Hepatocyte (in vitro differentiated cells): Measurements from ENCODE around the gene CDH18. TPM values are rescaled to one million over a fixed set of nuclear protein-coding genes. Genes with fewer than 3 reads are reported as not detected.

Experiments used
- DNase-seq: peaks from one replicate; pipeline ENCODE4 v3.0.0-alpha.2; 2016; ENCODE audit warnings: low spot score
- H2AFZ ChIP-seq: fragments of 200-600 bp; sonication (generic); 2 replicates; pipeline ENCODE4 v1.6.0; 2016; ENCODE audit warnings: antibody characterized with exemption, mild to moderate bottlenecking
- H3K27ac ChIP-seq: fragments of 200-600 bp; sonication (generic); 2 replicates; pipeline ENCODE4 v1.5.1; 2016; ENCODE audit warnings: mild to moderate bottlenecking
- H3K27me3 ChIP-seq: fragments of 200-600 bp; sonication (generic); 2 replicates; pipeline ENCODE4 v1.6.1; 2016
- H3K36me3 ChIP-seq: fragments of 200-600 bp; sonication (generic); replicated peaks from 2 replicates; pipeline ENCODE4 v1.5.1; 2016; ENCODE audit warnings: low read depth; ENCODE audit not compliant: insufficient read depth
- H3K4me1 ChIP-seq: fragments of 200-600 bp; sonication (generic); 2 replicates; pipeline ENCODE4 v1.5.1; 2016; ENCODE audit warnings: mild to moderate bottlenecking, moderate library complexity; ENCODE audit not compliant: insufficient read depth
- H3K4me2 ChIP-seq: fragments of 200-600 bp; sonication (generic); 2 replicates; pipeline ENCODE4 v1.6.0; 2016
- H3K4me3 ChIP-seq: fragments of 200-600 bp; sonication (generic); 2 replicates; pipeline ENCODE4 v1.5.1; 2016; ENCODE audit warnings: mild to moderate bottlenecking
- H3K79me2 ChIP-seq: fragments of 200-600 bp; sonication (generic); 2 replicates; pipeline ENCODE4 v1.6.0; 2017; ENCODE audit warnings: mild to moderate bottlenecking
- H3K9me2 ChIP-seq: fragments of 200-600 bp; sonication (generic); replicated peaks from 2 replicates; pipeline ENCODE4 v1.6.0; 2017; ENCODE audit warnings: mild to moderate bottlenecking; ENCODE audit not compliant: insufficient read depth
- H3K9me3 ChIP-seq: fragments of 200-600 bp; sonication (generic); 2 replicates; pipeline ENCODE4 v1.5.1; 2016; ENCODE audit warnings: low read depth, mild to moderate bottlenecking
- H4K20me1 ChIP-seq: fragments of 200-600 bp; sonication (generic); 2 replicates; pipeline ENCODE4 v1.6.0; 2016; ENCODE audit warnings: mild to moderate bottlenecking; ENCODE audit not compliant: insufficient read depth, poor library complexity, severe bottlenecking
- CTCF ChIP-seq: fragments of 200-600 bp; sonication (generic); IDR thresholded peaks from 2 replicates; pipeline ENCODE4 v1.5.1; 2016; ENCODE audit warnings: antibody characterized with exemption, mild to moderate bottlenecking; ENCODE audit not compliant: poor library complexity
- EZH2 ChIP-seq: fragments of 200-600 bp; sonication (generic); IDR thresholded peaks from 2 replicates; pipeline ENCODE4 v1.6.1; 2016; ENCODE audit warnings: antibody characterized with exemption, mild to moderate bottlenecking, borderline replicate concordance
- EZH2phosphoT487 ChIP-seq: fragments of 200-600 bp; sonication (generic); IDR thresholded peaks from one replicate; pipeline ENCODE4 v1.6.1; 2018; ENCODE audit warnings: antibody characterized with exemption, mild to moderate bottlenecking, low read depth, moderate library complexity; ENCODE audit not compliant: unreplicated experiment, severe bottlenecking
- WGBS: methylation state at CpG from one replicate; pipeline ENCODE4 v1.1.6; 2016; ENCODE audit warnings: low lambda C conversion rate; ENCODE audit errors: missing lambda C conversion rate; 5-methylcytosine and 5-hydroxymethylcytosine counted together
- polyA plus RNA-seq: library from polyadenylated mRNA; unstranded; fragments of >200 nt; fragmentation: Nextera tagmentation; extraction: Ambion mirVana; gene quantifications from 2 replicates; pipeline ENCODE4 v1.2.1, GENCODE V29; 2016
- total RNA-seq: library from RNA; depleted of rRNA; stranded (reverse); fragments of >200 nt; gene quantifications from 2 replicates; pipeline ENCODE4 v1.2.3, GENCODE V29; 2014

CDH18 gene
- total and polyA plus RNA-seq, 2 experiments from 2014 or later = 0.71 to 1.5 TPM

GRCh38 chr5:19584131-19584530, 403.9 kb downstream of the CDH18 start:
- no peaks in the 10 kb centered on the region for H3K4me1 ChIP-seq

GRCh38 chr5:19577882-19578281, 410.1 kb downstream of the CDH18 start:
- H3K9me3 ChIP-seq = no peaks in the 10 kb centered on the region
- TF ChIP-seq CTCF (no peak), EZH2 (no peak), EZH2phosphoT487 (no peak)
- H3K36me3 ChIP-seq = no peaks in the 10 kb centered on the region
- no peaks in the 10 kb centered on the region for H3K27me3 ChIP-seq
- H4K20me1 ChIP-seq = no peaks in the 10 kb centered on the region
- no peaks in the 10 kb centered on the region for H3K9me2 ChIP-seq
- no peak overlapping the region for H3K4me2 ChIP-seq
- H2AFZ ChIP-seq = no peak overlapping the region
- no peak overlapping the region for H3K4me3 ChIP-seq
- no peaks in the 10 kb centered on the region for H3K4me1 ChIP-seq
- H3K79me2 ChIP-seq = no peaks in the 10 kb centered on the region
- DNase-seq = no peak
- WGBS = 62% methylated on average over 3 of the region's 3 CpGs
- H3K27ac ChIP-seq = no peak overlapping the region

More at GRCh38 chr5:19584131-19584530, 403.9 kb downstream of the CDH18 start:
- H3K27me3 ChIP-seq = no peaks in the 10 kb centered on the region
- H2AFZ ChIP-seq = no peak overlapping the region
- TF ChIP-seq CTCF (no peak), EZH2phosphoT487 (no peak), EZH2 (no peak)
- H3K79me2 ChIP-seq = no peaks in the 10 kb centered on the region
- H3K9me2 ChIP-seq = no peaks in the 10 kb centered on the region
- H3K27ac ChIP-seq = no peak overlapping the region
- no peak overlapping the region for H3K4me3 ChIP-seq
- H3K9me3 ChIP-seq = no peaks in the 10 kb centered on the region
- no peak for DNase-seq
- WGBS = 12% methylated on average over 2 of the region's 2 CpGs
- no peak overlapping the region for H3K4me2 ChIP-seq
- no peaks in the 10 kb centered on the region for H4K20me1 ChIP-seq
- no peaks in the 10 kb centered on the region for H3K36me3 ChIP-seq

GRCh38 chr5:19568004-19568403, 420.0 kb downstream of the CDH18 start:
- Histone ChIP-seq H3K36me3 (no peaks in the 10 kb centered on the region), H3K9me3 (no peaks in the 10 kb centered on the region), H3K79me2 (no peaks in the 10 kb centered on the region), H3K27ac (no peak overlapping the region), H3K4me2 (no peak overlapping the region), H2AFZ (no peak overlapping the region), H3K27me3 (no peaks in the 10 kb centered on the region), H3K4me3 (no peak overlapping the region), H3K4me1 (no peaks in the 10 kb centered on the region), H3K9me2 (no peaks in the 10 kb centered on the region), H4K20me1 (no peaks in the 10 kb centered on the region)
- no peak for TF ChIP-seq EZH2
- no peak for TF ChIP-seq EZH2phosphoT487
- no peak for TF ChIP-seq CTCF
- WGBS = 77% methylated on average over 2 of the region's 2 CpGs
- DNase-seq = no peak

GRCh38 chr5:19565466-19565865, 422.5 kb downstream of the CDH18 start:
- 73% methylated on average over 1 of the region's 1 CpG for WGBS

More at GRCh38 chr5:19565466-19565865, 422.5 kb downstream of the CDH18 start:
- Histone ChIP-seq H3K9me3 (no peaks in the 10 kb centered on the region), H3K79me2 (no peaks in the 10 kb centered on the region), H3K27me3 (no peaks in the 10 kb centered on the region), H3K4me1 (no peaks in the 10 kb centered on the region), H3K4me3 (no peak overlapping the region), H2AFZ (no peak overlapping the region), H3K36me3 (no peaks in the 10 kb centered on the region), H3K9me2 (no peaks in the 10 kb centered on the region), H3K4me2 (no peak overlapping the region), H4K20me1 (no peaks in the 10 kb centered on the region), H3K27ac (no peak overlapping the region)
- no peak for DNase-seq
- TF ChIP-seq EZH2phosphoT487 (no peak), CTCF (no peak), EZH2 (no peak)
